ENCODE results near the gene KRT72. TPM values are rescaled to one million over a fixed set of nuclear protein-coding genes. Genes with fewer than 3 reads are reported as not detected.

KRT72 gene
- total and polyA plus RNA-seq, 2 experiments from 2014 or later = not detected

- Histone ChIP-seq H3K4me1 (ENCODE audit: insufficient read depth) (no peaks in the 10 kb centered on the region), H3K9me2 (replicated peaks; ENCODE audit: insufficient read depth) (no peaks in the 10 kb centered on the region), H3K27ac (no peak overlapping the region), H3K4me3 (no peak overlapping the region), H3K27me3 (no peaks in the 10 kb centered on the region), H4K20me1 (ENCODE audit: insufficient read depth, poor library complexity, severe bottlenecking) (no peaks in the 10 kb centered on the region), H3K4me2 (no peak overlapping the region), H2AFZ (no peak overlapping the region), H3K36me3 (replicated peaks; ENCODE audit: insufficient read depth, low read depth) (no peaks in the 10 kb centered on the region), H3K79me2 (no peaks in the 10 kb centered on the region), H3K9me3 (ENCODE audit: low read depth) (no peaks in the 10 kb centered on the region)
- WGBS (ENCODE audit: low lambda C conversion rate, missing lambda C conversion rate) = 89% methylated on average over 9 of the region's 9 CpGs
- TF ChIP-seq EZH2phosphoT487 (IDR thresholded peaks at IDR 0.05; ENCODE audit: low read depth, severe bottlenecking, unreplicated experiment) (no peak), CTCF (IDR thresholded peaks at IDR 0.05; ENCODE audit: poor library complexity) (no peak), EZH2 (IDR thresholded peaks at IDR 0.05; ENCODE audit: borderline replicate concordance) (no peak)
- no peak for DNase-seq (ENCODE audit: low spot score)
These were observed 17.0 kb downstream of the KRT72 start for GRCh38 chr12:52584156-52584682.

GRCh38 chr12:52582971-52583456 lies 18.2 kb downstream of the KRT72 start:
- Histone ChIP-seq H3K79me2 (no peaks in the 10 kb centered on the region), H4K20me1 (ENCODE audit: insufficient read depth, poor library complexity, severe bottlenecking) (no peaks in the 10 kb centered on the region), H3K4me2 (no peak overlapping the region), H3K4me1 (ENCODE audit: insufficient read depth) (no peaks in the 10 kb centered on the region), H3K27me3 (no peaks in the 10 kb centered on the region), H3K9me2 (replicated peaks; ENCODE audit: insufficient read depth) (no peaks in the 10 kb centered on the region), H3K27ac (no peak overlapping the region), H3K36me3 (replicated peaks; ENCODE audit: insufficient read depth, low read depth) (no peaks in the 10 kb centered on the region), H3K4me3 (no peak overlapping the region), H3K9me3 (ENCODE audit: low read depth) (no peaks in the 10 kb centered on the region), H2AFZ (no peak overlapping the region)
- WGBS (ENCODE audit: low lambda C conversion rate, missing lambda C conversion rate) = 27% methylated on average over 7 of the region's 7 CpGs
- peak; percentile 76 for TF ChIP-seq CTCF (IDR thresholded peaks at IDR 0.05; ENCODE audit: poor library complexity)
- TF ChIP-seq EZH2 (IDR thresholded peaks at IDR 0.05; ENCODE audit: borderline replicate concordance) = no peak
- peak; percentile 82 for DNase-seq (ENCODE audit: low spot score)

GRCh38 chr12:52582486-52582885 lies 18.8 kb downstream of the KRT72 start:
- no peak overlapping the region for H3K4me3 ChIP-seq
- TF ChIP-seq CTCF (IDR thresholded peaks at IDR 0.05; ENCODE audit: poor library complexity) = no peak
- no peak for TF ChIP-seq EZH2 (IDR thresholded peaks at IDR 0.05; ENCODE audit: borderline replicate concordance)
- no peak for TF ChIP-seq EZH2phosphoT487 (IDR thresholded peaks at IDR 0.05; ENCODE audit: low read depth, severe bottlenecking, unreplicated experiment)
- H3K9me2 ChIP-seq (replicated peaks; ENCODE audit: insufficient read depth) = no peaks in the 10 kb centered on the region
- H4K20me1 ChIP-seq (ENCODE audit: insufficient read depth, poor library complexity, severe bottlenecking) = no peaks in the 10 kb centered on the region
- WGBS (ENCODE audit: low lambda C conversion rate, missing lambda C conversion rate) = 63% methylated on average over 2 of the region's 2 CpGs
- H2AFZ ChIP-seq = no peak overlapping the region
- no peaks in the 10 kb centered on the region for H3K36me3 ChIP-seq (replicated peaks; ENCODE audit: insufficient read depth, low read depth)
- no peaks in the 10 kb centered on the region for H3K4me1 ChIP-seq (ENCODE audit: insufficient read depth)
- H3K27me3 ChIP-seq = no peaks in the 10 kb centered on the region
- no peak overlapping the region for H3K27ac ChIP-seq
- H3K4me2 ChIP-seq = no peak overlapping the region
- DNase-seq (ENCODE audit: low spot score) = no peak
- H3K79me2 ChIP-seq = no peaks in the 10 kb centered on the region
- no peaks in the 10 kb centered on the region for H3K9me3 ChIP-seq (ENCODE audit: low read depth)

Measured in hepatocyte (in vitro differentiated cells).